AG04450 (cell line): ENCODE results near the gene TGFBR3. TPM values are rescaled to one million over a fixed set of nuclear protein-coding genes. Genes with fewer than 3 reads are reported as not detected.

ENCODE experiments used
- CTCF ChIA-PET: fragments of 300-600, 350-600 bp; formaldehyde crosslinking; extraction: SDS; loops from one replicate; lab custom pipeline; 2022; ENCODE audit warnings: antibody characterized with exemption, inconsistent platforms; lab: Charles Lee
- POLR2A ChIA-PET: fragments of 350-600 bp; formaldehyde crosslinking; extraction: SDS; loops from one replicate; lab custom pipeline; 2021; ENCODE audit warnings: antibody characterized with exemption, inconsistent platforms; lab: Yijun Ruan, JAX
- DNase-seq: peaks from one replicate; pipeline ENCODE4 v3.0.0-alpha.2; 2011; ENCODE audit warnings: low read depth, low spot score
- H3K27ac ChIP-seq: one replicate; pipeline ENCODE4 v1.5.1; 2012; ENCODE audit warnings: low read depth, low read length, control low read depth
- H3K27me3 ChIP-seq: one replicate; pipeline ENCODE4 v1.6.0; 2012; ENCODE audit warnings: low read length; ENCODE audit not compliant: control insufficient read depth, insufficient read depth
- H3K4me3 ChIP-seq: 2 replicates; pipeline ENCODE4 v1.5.1; 2011; ENCODE audit warnings: mild to moderate bottlenecking, low read depth, low read length, control low read depth
- H3K9me3 ChIP-seq: 2 replicates; pipeline ENCODE4 v1.5.1; 2012; ENCODE audit warnings: low read length; ENCODE audit not compliant: control insufficient read depth, insufficient read depth
- polyA plus RNA-seq: library from polyadenylated mRNA; depleted of rRNA; stranded (reverse); fragments of >200 nt; gene quantifications from 2 replicates; pipeline ENCODE4 v1.2.3, GENCODE V29; 2011
- TF ChIP-seq, protein P1 (sequence below): IDR thresholded peaks from 2 replicates; pipeline ENCODE4 v1.5.1; 2011; ENCODE audit warnings: low read depth, low read length, control low read depth, inconsistent platforms

The TGFBR3 gene
- polyA plus RNA-seq, 1 experiment, result 36.5 TPM

DNA sequence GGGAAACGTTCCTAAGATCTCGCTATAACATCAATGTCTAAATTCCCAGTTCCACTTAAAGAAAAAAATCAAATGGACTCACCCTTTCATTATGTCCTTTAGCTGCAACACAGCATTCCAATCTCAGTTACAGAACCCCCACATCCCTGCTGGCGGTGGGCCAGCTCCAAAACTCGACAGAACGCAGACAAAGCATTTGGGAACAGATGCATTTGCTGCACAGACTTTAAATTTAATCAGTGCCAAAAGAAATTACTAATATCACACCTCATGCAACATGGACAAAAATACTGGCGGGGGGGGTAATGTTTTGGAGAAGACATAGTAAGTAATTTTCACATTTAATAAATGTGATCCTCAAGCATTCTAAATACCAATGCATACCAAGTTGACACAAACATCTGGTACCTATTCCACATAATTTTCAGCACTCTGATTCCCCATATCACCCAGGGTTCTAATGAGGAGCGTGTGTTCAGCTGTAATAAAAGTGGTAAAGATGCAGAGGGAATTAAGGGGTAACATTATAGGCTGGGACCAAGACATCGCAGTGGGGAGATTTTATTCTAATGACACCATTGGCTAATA is 79.7 kb downstream of the TGFBR3 start:
- Histone ChIP-seq H3K9me3 (no peaks in the 10 kb centered on the region; the same call in 1 of the 2 replicates), H3K27me3 (no peaks in the 10 kb centered on the region), H3K27ac (no peak overlapping the region), H3K4me3 (no peak overlapping the region)
- CTCF ChIA-PET, result interaction anchor here (0.9 to 1.8 kb wide), 2 partner anchors 24 to 294 kb away, joined by 4 to 5 read pairs; no protein-coding TSS in a partner anchor
- POLR2A ChIA-PET, result no interaction called here
- TF ChIP-seq, protein P1, sequence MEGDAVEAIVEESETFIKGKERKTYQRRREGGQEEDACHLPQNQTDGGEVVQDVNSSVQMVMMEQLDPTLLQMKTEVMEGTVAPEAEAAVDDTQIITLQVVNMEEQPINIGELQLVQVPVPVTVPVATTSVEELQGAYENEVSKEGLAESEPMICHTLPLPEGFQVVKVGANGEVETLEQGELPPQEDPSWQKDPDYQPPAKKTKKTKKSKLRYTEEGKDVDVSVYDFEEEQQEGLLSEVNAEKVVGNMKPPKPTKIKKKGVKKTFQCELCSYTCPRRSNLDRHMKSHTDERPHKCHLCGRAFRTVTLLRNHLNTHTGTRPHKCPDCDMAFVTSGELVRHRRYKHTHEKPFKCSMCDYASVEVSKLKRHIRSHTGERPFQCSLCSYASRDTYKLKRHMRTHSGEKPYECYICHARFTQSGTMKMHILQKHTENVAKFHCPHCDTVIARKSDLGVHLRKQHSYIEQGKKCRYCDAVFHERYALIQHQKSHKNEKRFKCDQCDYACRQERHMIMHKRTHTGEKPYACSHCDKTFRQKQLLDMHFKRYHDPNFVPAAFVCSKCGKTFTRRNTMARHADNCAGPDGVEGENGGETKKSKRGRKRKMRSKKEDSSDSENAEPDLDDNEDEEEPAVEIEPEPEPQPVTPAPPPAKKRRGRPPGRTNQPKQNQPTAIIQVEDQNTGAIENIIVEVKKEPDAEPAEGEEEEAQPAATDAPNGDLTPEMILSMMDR, result no peak
- no peak for DNase-seq

DNA sequence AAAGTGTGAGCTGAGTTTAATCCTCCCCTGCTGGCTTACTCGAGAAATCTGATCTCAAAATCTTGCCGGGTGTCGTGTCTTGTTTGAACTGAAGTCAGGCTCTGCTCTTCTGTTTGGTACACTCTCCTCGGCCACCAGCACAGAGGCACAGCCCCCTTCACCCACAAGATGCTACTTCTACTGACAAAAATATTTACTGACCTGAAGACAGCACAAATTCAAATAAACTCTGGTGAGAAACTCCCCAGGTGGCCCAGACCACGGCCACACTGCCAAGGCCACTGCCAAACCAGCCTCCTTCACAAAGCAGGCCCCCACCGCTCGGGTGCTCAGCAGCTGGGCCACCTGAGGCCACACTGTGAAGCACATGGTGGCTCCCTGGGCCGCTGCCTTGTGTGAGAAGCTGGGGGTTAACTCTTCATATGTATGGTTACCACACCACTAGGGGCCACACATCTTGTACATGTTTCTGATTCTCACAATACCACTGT is 80.6 kb downstream of the TGFBR3 start:
- H3K9me3 ChIP-seq, result no peaks in the 10 kb centered on the region; the same call in 1 of the 2 replicates
- ChIA-PET POLR2A (no interaction called here), CTCF (interaction anchor here (1.0 kb wide), 1 partner anchor 293 kb away, joined by 4 read pairs; no protein-coding TSS in a partner anchor)
- no peaks in the 10 kb centered on the region for H3K27me3 ChIP-seq
- DNase-seq, result no peak
- H3K4me3 ChIP-seq, result no peak overlapping the region
- no peak overlapping the region for H3K27ac ChIP-seq
- TF ChIP-seq, protein P1, result no peak

DNA sequence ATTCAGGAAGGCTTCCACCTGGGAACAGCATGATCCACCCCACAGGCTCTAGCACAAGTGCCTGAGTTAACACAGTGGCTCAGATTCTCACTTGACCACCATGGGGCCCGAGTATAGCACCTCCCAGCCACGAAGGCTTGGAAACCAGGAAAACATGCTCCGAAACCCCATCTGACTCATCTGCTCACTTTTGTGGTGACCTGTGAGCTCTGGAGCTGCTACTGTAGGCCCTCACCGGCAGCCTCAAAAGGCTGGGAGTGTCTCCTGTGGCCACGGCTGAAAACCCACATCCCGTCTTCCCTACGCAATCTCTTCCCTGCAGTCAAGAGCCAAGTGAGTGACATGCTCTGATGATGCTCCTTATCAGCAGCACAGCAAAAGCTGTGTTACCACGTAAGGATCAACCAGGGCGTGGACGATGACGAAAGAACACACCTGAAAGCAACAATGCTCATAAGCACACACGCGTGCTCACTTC is 81.4 kb downstream of the TGFBR3 start:
- CTCF ChIA-PET, result interaction anchor here (1.0 kb wide), 1 partner anchor 292 kb away, joined by 4 read pairs; no protein-coding TSS in a partner anchor
- TF ChIP-seq, protein P1, result no peak
- POLR2A ChIA-PET, result no interaction called here

DNA sequence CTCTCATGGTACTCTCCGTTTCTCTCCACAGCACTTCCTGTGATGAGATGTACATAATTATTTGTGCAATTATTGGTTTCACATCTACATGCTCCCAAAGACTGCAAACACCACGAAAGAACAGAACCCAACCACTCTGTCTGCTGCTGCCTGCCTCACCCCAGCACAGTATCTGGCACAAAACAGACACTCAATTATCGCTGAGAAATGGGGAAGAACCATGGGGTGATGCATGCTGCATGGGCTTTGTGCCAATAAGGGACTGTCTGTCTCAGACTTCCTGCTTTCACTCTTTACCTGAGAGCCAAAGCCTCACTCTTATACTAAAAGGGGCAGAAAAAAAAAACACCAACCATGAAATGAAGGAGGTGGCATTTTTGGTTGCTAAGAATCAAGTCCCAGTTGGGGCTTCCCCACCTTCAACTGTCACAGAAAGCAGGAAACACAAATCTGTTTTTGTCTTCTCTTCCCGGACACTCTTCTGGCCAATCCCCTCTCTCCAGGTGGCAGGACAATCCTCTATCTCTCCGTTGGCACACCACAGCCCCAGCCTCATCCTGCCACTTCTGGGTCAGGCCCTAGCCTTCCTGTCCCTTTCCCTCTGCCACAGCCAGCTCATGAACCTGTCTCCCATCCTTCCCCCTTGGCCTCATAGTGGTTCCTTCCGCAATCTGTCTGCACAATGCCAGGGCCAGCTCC is 82.0 kb downstream of the TGFBR3 start:
- ChIA-PET CTCF (interaction anchor here (0.5 to 0.7 kb wide), 2 partner anchors 75 to 292 kb away, joined by 3 to 4 read pairs; no protein-coding TSS in a partner anchor), POLR2A (interaction anchor here (0.6 kb wide), 1 partner anchor 11 kb away, joined by 3 read pairs; no protein-coding TSS in a partner anchor)
- Histone ChIP-seq H3K4me3 (no peak overlapping the region), H3K27ac (no peak overlapping the region), H3K27me3 (no peaks in the 10 kb centered on the region), H3K9me3 (no peaks in the 10 kb centered on the region; the same call in 1 of the 2 replicates)
- DNase-seq, result no peak
- TF ChIP-seq, protein P1, result no peak

More for the DNA sequence above, 81.4 kb downstream of the TGFBR3 start:
- Histone ChIP-seq H3K27me3 (no peaks in the 10 kb centered on the region), H3K4me3 (no peak overlapping the region), H3K27ac (no peak overlapping the region), H3K9me3 (no peaks in the 10 kb centered on the region; the same call in 1 of the 2 replicates)
- DNase-seq, result no peak
